Spleen (tissue), 7 donors: ENCODE measurements around the gene DENND4B.

Experiments used
- POLR2A ChIP-seq, 3 donors: fragments of 450-650 bp; IDR thresholded peaks; one replicate each; pipeline ENCODE4 v1.5.1; 2017; ENCODE audit warnings: antibody characterized with exemption in 3 of 3, mild to moderate bottlenecking in 1 of 3
- TF ChIP-seq, protein P1 (sequence below), 11 experiments: fragments of 200-600 bp in 7 of 11; fragments of 450-650 bp in 4 of 11; sonication (generic) in 4 of 11; IDR thresholded peaks in 8 of 11; conservative IDR thresholded peaks in 3 of 11; 1 replicate in 7 of 11; 2 replicates in 4 of 11; pipeline versions ENCODE4 v1.4.0 to v1.8.0; 2016 to 2021; ENCODE audit warnings: antibody characterized with exemption in 11 of 11, inconsistent platforms in 4 of 11, mild to moderate bottlenecking in 1 of 11
- donor health status: DM: no; HTN: no; CAD: no; lungs with moderate emphysema.
- donor health status: DM: no; HTN: no; CAD: no.
- donor health status: DM: no; HTN: no; CAD: no.

DNA sequence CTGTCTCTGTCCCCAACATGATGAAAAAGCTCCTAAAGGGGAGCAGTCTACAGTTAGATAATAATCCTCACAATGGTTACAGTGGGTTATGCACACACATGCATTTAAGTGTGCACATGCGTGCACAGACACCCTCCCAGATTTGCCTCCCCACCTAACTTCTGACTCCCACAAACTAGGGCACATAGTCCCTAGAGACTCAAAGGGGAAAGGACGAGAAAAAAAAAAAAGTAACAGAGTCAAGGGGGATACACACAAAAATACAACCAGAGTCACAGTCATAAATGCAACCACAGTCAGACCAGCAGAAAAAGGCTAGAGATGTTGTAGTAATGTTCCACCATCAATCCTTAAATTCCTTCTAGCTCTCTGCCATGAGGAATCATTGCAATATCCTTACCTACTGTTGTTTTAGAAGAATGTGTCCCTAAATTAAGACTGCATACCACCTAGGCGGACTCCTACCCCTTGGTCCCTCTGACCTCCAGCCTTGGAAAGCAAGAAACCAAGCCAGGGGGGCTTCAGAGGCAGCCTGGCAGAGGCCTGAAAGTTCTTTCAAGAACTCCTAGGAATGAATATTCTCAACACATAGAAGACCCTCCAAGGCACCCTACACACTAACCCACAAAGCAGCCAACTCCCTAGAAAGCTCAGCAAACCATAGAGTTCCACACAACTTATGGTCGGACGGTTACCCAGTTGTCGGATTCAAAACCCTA, 10.6 kb upstream of the DENND4B start:
- TF ChIP-seq POLR2A (IDR thresholded peaks at IDR 0.05): no peak
- TF ChIP-seq, protein P1, sequence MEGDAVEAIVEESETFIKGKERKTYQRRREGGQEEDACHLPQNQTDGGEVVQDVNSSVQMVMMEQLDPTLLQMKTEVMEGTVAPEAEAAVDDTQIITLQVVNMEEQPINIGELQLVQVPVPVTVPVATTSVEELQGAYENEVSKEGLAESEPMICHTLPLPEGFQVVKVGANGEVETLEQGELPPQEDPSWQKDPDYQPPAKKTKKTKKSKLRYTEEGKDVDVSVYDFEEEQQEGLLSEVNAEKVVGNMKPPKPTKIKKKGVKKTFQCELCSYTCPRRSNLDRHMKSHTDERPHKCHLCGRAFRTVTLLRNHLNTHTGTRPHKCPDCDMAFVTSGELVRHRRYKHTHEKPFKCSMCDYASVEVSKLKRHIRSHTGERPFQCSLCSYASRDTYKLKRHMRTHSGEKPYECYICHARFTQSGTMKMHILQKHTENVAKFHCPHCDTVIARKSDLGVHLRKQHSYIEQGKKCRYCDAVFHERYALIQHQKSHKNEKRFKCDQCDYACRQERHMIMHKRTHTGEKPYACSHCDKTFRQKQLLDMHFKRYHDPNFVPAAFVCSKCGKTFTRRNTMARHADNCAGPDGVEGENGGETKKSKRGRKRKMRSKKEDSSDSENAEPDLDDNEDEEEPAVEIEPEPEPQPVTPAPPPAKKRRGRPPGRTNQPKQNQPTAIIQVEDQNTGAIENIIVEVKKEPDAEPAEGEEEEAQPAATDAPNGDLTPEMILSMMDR (IDR thresholded peaks at IDR 0.05 in 8 of 11, conservative IDR thresholded peaks at IDR 0.05 in 3 of 11): no peak
